Measurements from ENCODE around the gene SLC9A5. TPM values are rescaled to one million over a fixed set of nuclear protein-coding genes. Genes with fewer than 3 reads are reported as not detected.
A peak's percentile ranks its signal among the peaks of the same experiment; 100 is the strongest.

SLC9A5 gene
- total and polyA plus RNA-seq, 9 of the 15 experiments (the other 6 are each of a cell fraction or from before 2014, with no cell fraction given): 0.06 to 3.1 (median 1.2) TPM

DNA sequence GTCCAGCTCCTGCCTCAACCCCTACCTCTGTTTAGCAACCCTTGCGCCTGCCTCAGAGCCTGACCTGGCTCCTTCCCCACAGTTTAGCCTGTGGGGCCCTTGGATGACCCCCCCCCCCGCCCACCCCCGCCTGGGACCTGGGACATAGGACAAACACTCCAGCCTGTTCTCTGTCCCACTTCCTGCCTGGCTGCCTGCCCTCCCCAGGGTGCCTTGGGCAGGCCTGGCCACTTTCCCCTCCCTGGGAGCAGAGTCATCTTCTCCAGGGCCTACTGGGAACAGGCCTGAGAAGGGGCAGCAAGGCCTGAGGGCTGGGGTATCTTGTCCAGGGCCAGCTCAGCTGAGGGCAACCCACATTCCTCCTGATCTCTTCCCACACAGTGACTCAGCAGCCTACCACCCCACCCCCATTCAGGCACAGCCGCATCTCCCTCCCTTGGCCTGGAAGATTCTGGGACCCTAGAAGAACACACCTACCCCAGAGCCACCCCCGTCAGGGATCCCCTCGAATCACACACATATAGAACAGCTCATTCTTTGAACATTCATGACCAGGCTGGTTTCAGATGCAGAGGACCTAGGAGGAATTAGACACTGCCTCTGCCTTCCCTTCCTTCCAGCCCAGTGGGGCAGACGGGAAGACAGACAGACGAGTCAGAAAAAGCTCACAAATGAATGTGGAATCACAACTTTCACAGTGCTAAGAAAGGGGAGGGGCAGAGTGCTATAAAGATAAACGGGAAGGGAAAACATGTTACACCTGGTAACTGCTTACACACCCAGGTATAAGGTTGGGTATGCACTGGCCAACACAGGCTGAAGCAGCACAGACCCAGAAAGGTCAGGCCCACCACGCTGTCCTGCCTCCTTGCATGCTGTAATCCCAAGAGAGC is 7.5 kb upstream of the SLC9A5 start (continued):
- TF ChIP-seq, protein P1, sequence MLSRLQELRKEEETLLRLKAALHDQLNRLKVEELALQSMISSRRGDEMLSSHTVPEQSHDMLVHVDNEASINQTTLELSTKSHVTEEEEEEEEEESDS (CRISPR knock-in tag; IDR thresholded peaks at IDR 0.05): no peak
- TF ChIP-seq LEF1 (IDR thresholded peaks at IDR 0.05): peak; percentile 83
- TF ChIP-seq, protein P2, sequence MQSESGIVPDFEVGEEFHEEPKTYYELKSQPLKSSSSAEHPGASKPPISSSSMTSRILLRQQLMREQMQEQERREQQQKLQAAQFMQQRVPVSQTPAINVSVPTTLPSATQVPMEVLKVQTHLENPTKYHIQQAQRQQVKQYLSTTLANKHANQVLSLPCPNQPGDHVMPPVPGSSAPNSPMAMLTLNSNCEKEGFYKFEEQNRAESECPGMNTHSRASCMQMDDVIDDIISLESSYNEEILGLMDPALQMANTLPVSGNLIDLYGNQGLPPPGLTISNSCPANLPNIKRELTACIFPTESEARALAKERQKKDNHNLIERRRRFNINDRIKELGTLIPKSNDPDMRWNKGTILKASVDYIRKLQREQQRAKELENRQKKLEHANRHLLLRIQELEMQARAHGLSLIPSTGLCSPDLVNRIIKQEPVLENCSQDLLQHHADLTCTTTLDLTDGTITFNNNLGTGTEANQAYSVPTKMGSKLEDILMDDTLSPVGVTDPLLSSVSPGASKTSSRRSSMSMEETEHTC (IDR thresholded peaks at IDR 0.05): peak; percentile 12; the same call in 1 of the 2 replicates
- TF ChIP-seq, protein P3, sequence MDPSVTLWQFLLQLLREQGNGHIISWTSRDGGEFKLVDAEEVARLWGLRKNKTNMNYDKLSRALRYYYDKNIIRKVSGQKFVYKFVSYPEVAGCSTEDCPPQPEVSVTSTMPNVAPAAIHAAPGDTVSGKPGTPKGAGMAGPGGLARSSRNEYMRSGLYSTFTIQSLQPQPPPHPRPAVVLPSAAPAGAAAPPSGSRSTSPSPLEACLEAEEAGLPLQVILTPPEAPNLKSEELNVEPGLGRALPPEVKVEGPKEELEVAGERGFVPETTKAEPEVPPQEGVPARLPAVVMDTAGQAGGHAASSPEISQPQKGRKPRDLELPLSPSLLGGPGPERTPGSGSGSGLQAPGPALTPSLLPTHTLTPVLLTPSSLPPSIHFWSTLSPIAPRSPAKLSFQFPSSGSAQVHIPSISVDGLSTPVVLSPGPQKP (CRISPR knock-in tag; IDR thresholded peaks at IDR 0.05): no peak
- TF ChIP-seq ZKSCAN3 (CRISPR knock-in tag; IDR thresholded peaks at IDR 0.05): no peak
- TF ChIP-seq CBFA2T3 (IDR thresholded peaks at IDR 0.05): 0 out of 2 replicates have a peak, but pooled peaks have one; percentile 15
- TF ChIP-seq JUNB (CRISPR knock-in tag; conservative IDR thresholded peaks at IDR 0.05): no peak
- TF ChIP-seq, protein P4, sequence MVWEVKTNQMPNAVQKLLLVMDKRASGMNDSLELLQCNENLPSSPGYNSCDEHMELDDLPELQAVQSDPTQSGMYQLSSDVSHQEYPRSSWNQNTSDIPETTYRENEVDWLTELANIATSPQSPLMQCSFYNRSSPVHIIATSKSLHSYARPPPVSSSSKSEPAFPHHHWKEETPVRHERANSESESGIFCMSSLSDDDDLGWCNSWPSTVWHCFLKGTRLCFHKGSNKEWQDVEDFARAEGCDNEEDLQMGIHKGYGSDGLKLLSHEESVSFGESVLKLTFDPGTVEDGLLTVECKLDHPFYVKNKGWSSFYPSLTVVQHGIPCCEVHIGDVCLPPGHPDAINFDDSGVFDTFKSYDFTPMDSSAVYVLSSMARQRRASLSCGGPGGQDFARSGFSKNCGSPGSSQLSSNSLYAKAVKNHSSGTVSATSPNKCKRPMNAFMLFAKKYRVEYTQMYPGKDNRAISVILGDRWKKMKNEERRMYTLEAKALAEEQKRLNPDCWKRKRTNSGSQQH (CRISPR knock-in tag; IDR thresholded peaks at IDR 0.05): no peak
- TF ChIP-seq JUN (IDR thresholded peaks at IDR 0.05; ENCODE audit: borderline replicate concordance, low read depth, low read length): 0 out of 2 replicates have a peak, but pooled peaks have one; percentile 49
- no peak for TF ChIP-seq JUN (CRISPR knock-in tag; IDR thresholded peaks at IDR 0.05; ENCODE audit: borderline replicate concordance)
- TF ChIP-seq BRCA1 (IDR thresholded peaks at IDR 0.05): no peak
- no peak for TF ChIP-seq BRCA1 (CRISPR knock-in tag; IDR thresholded peaks at IDR 0.05)
- TF ChIP-seq PML (IDR thresholded peaks at IDR 0.05; ENCODE audit: low read length): no peak
- TF ChIP-seq SMARCE1 (IDR thresholded peaks at IDR 0.05): peak; percentile 81
- TF ChIP-seq, protein P5, sequence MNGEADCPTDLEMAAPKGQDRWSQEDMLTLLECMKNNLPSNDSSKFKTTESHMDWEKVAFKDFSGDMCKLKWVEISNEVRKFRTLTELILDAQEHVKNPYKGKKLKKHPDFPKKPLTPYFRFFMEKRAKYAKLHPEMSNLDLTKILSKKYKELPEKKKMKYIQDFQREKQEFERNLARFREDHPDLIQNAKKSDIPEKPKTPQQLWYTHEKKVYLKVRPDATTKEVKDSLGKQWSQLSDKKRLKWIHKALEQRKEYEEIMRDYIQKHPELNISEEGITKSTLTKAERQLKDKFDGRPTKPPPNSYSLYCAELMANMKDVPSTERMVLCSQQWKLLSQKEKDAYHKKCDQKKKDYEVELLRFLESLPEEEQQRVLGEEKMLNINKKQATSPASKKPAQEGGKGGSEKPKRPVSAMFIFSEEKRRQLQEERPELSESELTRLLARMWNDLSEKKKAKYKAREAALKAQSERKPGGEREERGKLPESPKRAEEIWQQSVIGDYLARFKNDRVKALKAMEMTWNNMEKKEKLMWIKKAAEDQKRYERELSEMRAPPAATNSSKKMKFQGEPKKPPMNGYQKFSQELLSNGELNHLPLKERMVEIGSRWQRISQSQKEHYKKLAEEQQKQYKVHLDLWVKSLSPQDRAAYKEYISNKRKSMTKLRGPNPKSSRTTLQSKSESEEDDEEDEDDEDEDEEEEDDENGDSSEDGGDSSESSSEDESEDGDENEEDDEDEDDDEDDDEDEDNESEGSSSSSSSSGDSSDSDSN (IDR thresholded peaks at IDR 0.05; ENCODE audit: borderline replicate concordance in 1 of 2, low read depth in 2 of 2, low read length in 2 of 2): peak in 1 of 2 experiments; percentile 31; a peak in 1 of 4 replicates
- no peak for TF ChIP-seq SREBF1 (IDR thresholded peaks at IDR 0.05; ENCODE audit: borderline replicate concordance, low read depth, low read length)
- no peak for TF ChIP-seq CAMTA2 (CRISPR knock-in tag; conservative IDR thresholded peaks at IDR 0.05)
- TF ChIP-seq NCOA2 (IDR thresholded peaks at IDR 0.05; ENCODE audit: partially characterized antibody in 2 of 2): no peak
- TF ChIP-seq, protein P6, sequence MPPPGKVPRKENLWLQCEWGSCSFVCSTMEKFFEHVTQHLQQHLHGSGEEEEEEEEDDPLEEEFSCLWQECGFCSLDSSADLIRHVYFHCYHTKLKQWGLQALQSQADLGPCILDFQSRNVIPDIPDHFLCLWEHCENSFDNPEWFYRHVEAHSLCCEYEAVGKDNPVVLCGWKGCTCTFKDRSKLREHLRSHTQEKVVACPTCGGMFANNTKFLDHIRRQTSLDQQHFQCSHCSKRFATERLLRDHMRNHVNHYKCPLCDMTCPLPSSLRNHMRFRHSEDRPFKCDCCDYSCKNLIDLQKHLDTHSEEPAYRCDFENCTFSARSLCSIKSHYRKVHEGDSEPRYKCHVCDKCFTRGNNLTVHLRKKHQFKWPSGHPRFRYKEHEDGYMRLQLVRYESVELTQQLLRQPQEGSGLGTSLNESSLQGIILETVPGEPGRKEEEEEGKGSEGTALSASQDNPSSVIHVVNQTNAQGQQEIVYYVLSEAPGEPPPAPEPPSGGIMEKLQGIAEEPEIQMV (tag; conservative IDR thresholded peaks at IDR 0.05; ENCODE audit: low read depth): no peak
- 0 out of 2 replicates have a peak, but pooled peaks have one; percentile 61 for TF ChIP-seq ZBTB7A (IDR thresholded peaks at IDR 0.05; ENCODE audit: borderline replicate concordance, control insufficient read depth, low read depth, low read length)

Data from K562 (cell line).